Upper lobe of left lung (tissue), 4 donors: ENCODE results near the gene RHAG.

Experiments
- CTCF ChIP-seq, 6 experiments: fragments of 450-650 bp in 4 of 6; fragments of 200-600 bp in 2 of 6; sonication (generic) in 2 of 6; IDR thresholded peaks; one replicate each; pipeline ENCODE4 v1.5.1; 2016 to 2019; ENCODE audit warnings: antibody characterized with exemption in 6 of 6
- POLR2AphosphoS5 ChIP-seq, 2 donors: sonication (generic); formaldehyde crosslinking; IDR thresholded peaks; one replicate each; pipeline ENCODE4 v1.5.1; 2017; ENCODE audit warnings: antibody characterized with exemption in 2 of 2

GRCh38 chr6:49664817-49665216, 28.2 kb upstream of the RHAG start:
- TF ChIP-seq CTCF (IDR thresholded peaks at IDR 0.05) (no peak), POLR2AphosphoS5 (IDR thresholded peaks at IDR 0.05) (no peak)
